ENCODE measurements around the gene TRAPPC10. TPM values are rescaled to one million over a fixed set of nuclear protein-coding genes. Genes with fewer than 3 reads are reported as not detected.

Gene TRAPPC10
- total RNA-seq, 1 donor from 2014 or later: 48.4 TPM

DNA sequence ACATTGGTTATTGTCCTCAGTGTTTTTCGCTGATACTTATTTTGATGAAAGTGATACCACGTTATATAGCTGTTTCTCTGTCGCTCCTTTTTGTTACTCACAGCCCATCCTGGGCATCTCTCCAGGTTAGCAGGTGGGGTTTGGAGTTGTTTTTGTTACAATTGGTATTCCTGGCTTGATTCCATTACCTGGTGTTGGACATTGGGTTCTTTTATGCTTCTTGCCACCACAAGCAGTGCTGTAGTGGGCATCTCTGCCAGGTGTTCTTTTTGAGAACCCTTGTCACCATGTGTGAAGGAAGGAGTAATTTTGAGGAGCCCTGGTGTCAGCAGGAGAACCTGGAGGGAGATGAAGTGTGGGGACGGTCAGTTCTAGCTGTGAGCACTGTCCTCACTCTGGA, 47.6 kb downstream of the TRAPPC10 start:
- Mint-ChIP-seq H3K4me3 (ENCODE audit: unreplicated experiment) (no peak overlapping the region), H3K4me1 (ENCODE audit: low read depth, unreplicated experiment) (peaks cover 33% of the 10 kb centered on the region), H3K9me3 (ENCODE audit: unreplicated experiment) (peaks cover 5% of the 10 kb centered on the region), H3K27ac (ENCODE audit: unreplicated experiment) (no peak overlapping the region), H3K36me3 (ENCODE audit: unreplicated experiment) (no peaks in the 10 kb centered on the region), H3K27me3 (ENCODE audit: unreplicated experiment) (peaks cover 4% of the 10 kb centered on the region)
- TF ChIP-seq, protein P1, sequence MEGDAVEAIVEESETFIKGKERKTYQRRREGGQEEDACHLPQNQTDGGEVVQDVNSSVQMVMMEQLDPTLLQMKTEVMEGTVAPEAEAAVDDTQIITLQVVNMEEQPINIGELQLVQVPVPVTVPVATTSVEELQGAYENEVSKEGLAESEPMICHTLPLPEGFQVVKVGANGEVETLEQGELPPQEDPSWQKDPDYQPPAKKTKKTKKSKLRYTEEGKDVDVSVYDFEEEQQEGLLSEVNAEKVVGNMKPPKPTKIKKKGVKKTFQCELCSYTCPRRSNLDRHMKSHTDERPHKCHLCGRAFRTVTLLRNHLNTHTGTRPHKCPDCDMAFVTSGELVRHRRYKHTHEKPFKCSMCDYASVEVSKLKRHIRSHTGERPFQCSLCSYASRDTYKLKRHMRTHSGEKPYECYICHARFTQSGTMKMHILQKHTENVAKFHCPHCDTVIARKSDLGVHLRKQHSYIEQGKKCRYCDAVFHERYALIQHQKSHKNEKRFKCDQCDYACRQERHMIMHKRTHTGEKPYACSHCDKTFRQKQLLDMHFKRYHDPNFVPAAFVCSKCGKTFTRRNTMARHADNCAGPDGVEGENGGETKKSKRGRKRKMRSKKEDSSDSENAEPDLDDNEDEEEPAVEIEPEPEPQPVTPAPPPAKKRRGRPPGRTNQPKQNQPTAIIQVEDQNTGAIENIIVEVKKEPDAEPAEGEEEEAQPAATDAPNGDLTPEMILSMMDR (IDR thresholded peaks at IDR 0.05; ENCODE audit: partially characterized antibody, unreplicated experiment): no peak
- DNase-seq: no peak

DNA sequence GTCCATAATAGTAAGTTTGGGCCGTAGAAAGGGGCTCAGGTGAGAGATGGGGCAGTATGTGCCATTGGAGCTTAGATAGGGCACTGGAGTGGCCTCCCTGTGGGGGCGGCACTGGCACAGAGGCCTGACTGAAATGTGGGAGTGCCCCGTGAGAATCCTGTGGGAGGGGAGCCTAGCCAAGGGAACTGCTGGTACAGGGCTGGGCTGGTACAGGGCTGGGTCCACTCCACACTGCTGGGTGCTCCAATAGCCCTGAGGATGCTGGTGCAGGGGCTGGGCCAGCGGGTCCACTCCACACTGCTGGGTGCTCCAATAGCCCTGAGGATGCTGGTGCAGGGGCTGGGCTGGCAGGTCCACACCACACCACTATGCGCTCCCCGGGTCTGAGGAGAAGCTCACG, 50.3 kb downstream of the TRAPPC10 start:
- Mint-ChIP-seq H3K36me3 (ENCODE audit: unreplicated experiment) (no peaks in the 10 kb centered on the region), H3K4me1 (ENCODE audit: low read depth, unreplicated experiment) (peaks cover 19% of the 10 kb centered on the region)
- DNase-seq: no peak

DNA sequence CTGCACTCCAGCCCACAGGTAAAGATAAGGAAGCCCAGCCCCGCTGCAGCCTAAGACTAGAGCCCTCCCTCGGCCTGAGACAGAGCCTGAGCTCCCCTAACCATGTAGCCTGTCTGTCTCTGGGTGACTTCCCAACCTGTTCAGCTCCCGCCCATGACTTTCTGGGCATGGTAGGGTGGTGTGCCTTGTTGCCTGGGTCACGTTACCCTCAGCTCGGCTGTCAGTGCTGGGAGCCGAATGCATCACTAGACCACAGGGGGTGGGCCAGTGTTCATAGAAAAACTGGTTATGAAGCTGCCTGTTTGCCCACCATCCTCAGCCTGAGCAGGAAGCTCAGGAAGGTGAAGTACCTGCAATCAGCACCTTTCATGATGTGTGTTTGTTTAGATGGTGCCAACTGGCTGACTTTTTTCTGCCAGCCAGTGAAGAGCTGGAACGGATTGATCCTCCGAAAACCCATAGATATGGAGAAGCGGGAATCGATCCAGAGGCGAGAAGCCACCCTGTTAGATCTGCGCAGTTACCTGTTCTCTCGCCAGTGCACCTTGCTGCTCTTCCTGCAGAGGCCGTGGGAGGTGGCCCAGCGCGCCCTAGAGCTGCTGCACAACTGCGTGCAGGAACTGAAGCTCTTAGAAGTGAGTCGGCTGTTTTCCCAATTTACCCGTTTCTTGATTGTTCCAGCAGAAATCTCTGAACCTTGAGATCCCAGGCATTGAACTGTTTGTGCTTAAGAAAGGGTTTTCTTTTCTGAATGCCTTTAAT, 51.2 kb downstream of the TRAPPC10 start:
- no peak overlapping the region for H3K27ac Mint-ChIP-seq (ENCODE audit: unreplicated experiment)
- no peaks in the 10 kb centered on the region for H3K36me3 Mint-ChIP-seq (ENCODE audit: unreplicated experiment)
- no peaks in the 10 kb centered on the region for H3K27me3 Mint-ChIP-seq (ENCODE audit: unreplicated experiment)
- DNase-seq: no peak
- peaks cover 2% of the 10 kb centered on the region for H3K9me3 Mint-ChIP-seq (ENCODE audit: unreplicated experiment)
- TF ChIP-seq, protein P1 (IDR thresholded peaks at IDR 0.05; ENCODE audit: partially characterized antibody, unreplicated experiment): no peak
- peaks cover 12% of the 10 kb centered on the region for H3K4me1 Mint-ChIP-seq (ENCODE audit: low read depth, unreplicated experiment)
- no peak overlapping the region for H3K4me3 Mint-ChIP-seq (ENCODE audit: unreplicated experiment)

More for the DNA sequence above, 50.3 kb downstream of the TRAPPC10 start:
- TF ChIP-seq, protein P1 (IDR thresholded peaks at IDR 0.05; ENCODE audit: partially characterized antibody, unreplicated experiment): no peak
- Mint-ChIP-seq H3K9me3 (ENCODE audit: unreplicated experiment) (peaks cover 3% of the 10 kb centered on the region), H3K4me3 (ENCODE audit: unreplicated experiment) (no peak overlapping the region), H3K27ac (ENCODE audit: unreplicated experiment) (peak overlapping the region; percentile 17), H3K27me3 (ENCODE audit: unreplicated experiment) (peaks cover 2% of the 10 kb centered on the region)

DNA sequence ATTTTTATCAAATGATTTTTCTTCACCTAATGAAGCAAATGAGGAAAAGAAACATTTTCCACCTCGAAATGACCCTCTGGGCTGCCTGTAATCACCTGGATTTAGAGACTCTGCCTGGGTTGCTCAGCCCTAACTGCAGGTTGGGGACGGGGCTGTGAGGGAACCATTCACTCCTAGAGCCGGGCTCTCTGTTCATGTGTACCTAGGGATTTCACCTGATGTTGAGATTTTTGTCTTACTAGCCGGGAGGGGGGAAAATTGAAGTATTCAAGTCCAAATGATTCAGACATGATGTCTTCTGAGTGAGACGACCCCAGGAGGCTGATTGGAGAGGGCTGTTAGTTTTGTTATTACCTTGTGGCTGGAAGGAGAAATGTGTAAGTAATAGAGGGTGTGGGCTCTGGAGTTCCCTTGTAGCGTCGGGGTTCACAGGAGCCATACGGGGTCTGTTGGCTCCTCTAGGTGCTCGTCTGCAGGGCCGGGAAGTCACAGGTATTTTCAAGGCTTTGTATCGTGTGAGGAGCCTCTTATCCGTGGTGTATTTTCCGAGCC, 52.8 kb downstream of the TRAPPC10 start:
- H3K36me3 Mint-ChIP-seq (ENCODE audit: unreplicated experiment): no peaks in the 10 kb centered on the region
- no peak overlapping the region for H3K4me3 Mint-ChIP-seq (ENCODE audit: unreplicated experiment)
- H3K27me3 Mint-ChIP-seq (ENCODE audit: unreplicated experiment): no peaks in the 10 kb centered on the region
- peaks cover 5% of the 10 kb centered on the region for H3K4me1 Mint-ChIP-seq (ENCODE audit: low read depth, unreplicated experiment)
- peaks cover 2% of the 10 kb centered on the region for H3K9me3 Mint-ChIP-seq (ENCODE audit: unreplicated experiment)
- DNase-seq: no peak
- no peak overlapping the region for H3K27ac Mint-ChIP-seq (ENCODE audit: unreplicated experiment)
- TF ChIP-seq, protein P1 (IDR thresholded peaks at IDR 0.05; ENCODE audit: partially characterized antibody, unreplicated experiment): no peak

DNA sequence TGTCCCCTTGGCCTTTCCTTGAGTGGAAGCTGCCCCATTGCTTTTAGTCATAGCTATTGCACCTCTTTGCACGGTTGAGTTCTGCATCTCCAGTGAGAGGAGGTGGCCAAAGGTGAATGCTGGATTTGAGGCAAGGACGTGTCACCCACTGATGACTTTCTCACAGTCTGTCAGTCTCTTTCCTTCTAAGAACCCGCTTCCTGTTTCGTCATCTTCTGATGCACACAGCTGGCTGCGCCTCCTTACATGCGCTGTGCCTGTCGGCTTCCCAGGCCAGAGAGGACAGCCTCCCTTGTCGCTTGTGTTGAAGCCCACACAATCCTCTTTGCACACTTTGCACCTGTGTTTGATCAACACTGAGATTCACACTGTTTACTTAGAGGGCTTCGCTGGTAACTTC, 53.3 kb downstream of the TRAPPC10 start:
- no peaks in the 10 kb centered on the region for H3K36me3 Mint-ChIP-seq (ENCODE audit: unreplicated experiment)
- TF ChIP-seq, protein P1 (IDR thresholded peaks at IDR 0.05; ENCODE audit: partially characterized antibody, unreplicated experiment): no peak
- no peak for DNase-seq
- H3K4me3 Mint-ChIP-seq (ENCODE audit: unreplicated experiment): no peak overlapping the region
- H3K9me3 Mint-ChIP-seq (ENCODE audit: unreplicated experiment): peaks cover 2% of the 10 kb centered on the region
- no peaks in the 10 kb centered on the region for H3K27me3 Mint-ChIP-seq (ENCODE audit: unreplicated experiment)
- no peak overlapping the region for H3K27ac Mint-ChIP-seq (ENCODE audit: unreplicated experiment)
- H3K4me1 Mint-ChIP-seq (ENCODE audit: low read depth, unreplicated experiment): peaks cover 5% of the 10 kb centered on the region
